Heart left ventricle (tissue), 13 donors: ENCODE results near the gene VGLL3.

Experiments
- CTCF ChIP-seq, 12 donors: fragments of 200-600 bp; sonication (generic) in 4 of 12; IDR thresholded peaks; one replicate each; pipeline versions ENCODE4 v1.5.0 to v1.8.0; 2018 to 2022; ENCODE audit warnings: antibody characterized with exemption in 12 of 12, mild to moderate bottlenecking in 5 of 12
- POLR2A ChIP-seq, 2 donors: fragments of 450-650 bp; IDR thresholded peaks; one replicate each; pipeline ENCODE4 v1.6.1; 2017; ENCODE audit warnings: antibody characterized with exemption in 2 of 2, mild to moderate bottlenecking in 2 of 2, moderate library complexity in 2 of 2
- donor health status: ischemic (EF 13 %, LVEDD 7.1; RV severe dilation, severe dysfunction).
- donor health status: DM: no; HTN: yes; CAD: no.
- donor health status: DM: no; HTN: no; CAD: no.
- donor health status: ischemic (EF 25% LVEDD 6.9; RV normal size, moderate dysfunction).
- donor health status: ischemic (EF 25% LVEDD 5.7; RV mildly dilated, moderate dysfunction).
- donor health status: ischemic (EF 35%, LVEDD 5.7; RV mildly dilated, moderate dysfunction).
- donor health status: nonischemic (EF 11% LVEDD 7.7; RV severe dilation, severe dysfunction).
- donor health status: DM: yes; HTN: yes; CAD: no.
- donor health status: PGD.
- donor health status: ischemic (EF 29% LVEDD 5.4; RV normal size, mild dysfunction).
- donor health status: nonischemic (EF 23%, LVEDD 6.1; RV moderate dilation, normal function).

GRCh38 chr3:86948822-86949221, 42.1 kb downstream of the VGLL3 start:
- TF ChIP-seq POLR2A (IDR thresholded peaks at IDR 0.05): no peak
- no peak for TF ChIP-seq CTCF (IDR thresholded peaks at IDR 0.05)
